Peyer's patch (tissue), 4 donors: ENCODE measurements around the gene NHSL1. TPM values are rescaled to one million over a fixed set of nuclear protein-coding genes. Genes with fewer than 3 reads are reported as not detected.

Source experiments
- DNase-seq, 3 donors: peaks; one replicate each; pipeline ENCODE4 v3.0.0-alpha.2; 2017 to 2019
- H3K27ac ChIP-seq, 4 donors: fragments of 200-600 bp; sonication (generic); one replicate each; pipeline ENCODE4 v1.5.1; 2016 to 2019
- H3K27me3 ChIP-seq, 2 donors: fragments of 200-600 bp; sonication (generic); one replicate each; pipeline ENCODE4 v1.5.1; 2019
- H3K36me3 ChIP-seq, 3 donors: fragments of 200-600 bp; sonication (generic); one replicate each; pipeline ENCODE4 v1.5.1; 2016 to 2019
- H3K4me1 ChIP-seq, 4 donors: fragments of 200-600 bp; sonication (generic); one replicate each; pipeline ENCODE4 v1.5.1; 2016 to 2019
- H3K4me3 ChIP-seq, 4 donors: fragments of 200-600 bp; sonication (generic); 1 replicate in 3 of 4; 2 replicates in 1 of 4; pipeline ENCODE4 v1.5.1; 2016 to 2019; ENCODE audit warnings: mild to moderate bottlenecking in 1 of 4
- H3K9me3 ChIP-seq, 4 donors: fragments of 200-600 bp; sonication (generic); one replicate each; pipeline ENCODE4 v1.5.1; 2016 to 2019; ENCODE audit warnings: mild to moderate bottlenecking in 1 of 4
- CTCF ChIP-seq, 6 experiments: fragments of 450-650 bp in 4 of 6; fragments of 200-600 bp in 2 of 6; sonication (generic) in 1 of 6; IDR thresholded peaks; one replicate each; pipeline ENCODE4 v1.5.1; 2017 to 2019; ENCODE audit warnings: antibody characterized with exemption in 6 of 6, mild to moderate bottlenecking in 3 of 6, moderate library complexity in 1 of 6
- POLR2A ChIP-seq, 2 donors: fragments of 450-650 bp; IDR thresholded peaks; one replicate each; pipeline ENCODE4 v1.5.1; 2017; ENCODE audit warnings: antibody characterized with exemption in 2 of 2, mild to moderate bottlenecking in 2 of 2, moderate library complexity in 2 of 2
- total RNA-seq, 4 donors: library from RNA; depleted of rRNA; stranded (reverse); fragments of >200 nt; gene quantifications; one replicate each; pipeline ENCODE4 v1.1.0, GENCODE V29; 2016

The NHSL1 gene
- total RNA-seq, 4 donors from 2014 or later: 48.7 to 187 (median 160) TPM

- H3K9me3 ChIP-seq: no peaks in the 10 kb centered on the region
- H3K4me3 ChIP-seq: no peak overlapping the region
- TF ChIP-seq CTCF (IDR thresholded peaks at IDR 0.05): no peak
- no peak for TF ChIP-seq POLR2A (IDR thresholded peaks at IDR 0.05)
- no peaks in the 10 kb centered on the region for H3K27me3 ChIP-seq
- no peak overlapping the region for H3K27ac ChIP-seq
- H3K4me1 ChIP-seq: peaks cover 0 to 13% (median 1%) of the 10 kb centered on the region in 4 donors
- H3K36me3 ChIP-seq: peaks cover 0 to 26% (median 0%) of the 10 kb centered on the region in 3 donors
- DNase-seq: no peak
Measured at GRCh38 chr6:138446821-138447220, 52.5 kb downstream of the NHSL1 start.

- no peaks in the 10 kb centered on the region for H3K9me3 ChIP-seq
- H3K27ac ChIP-seq: no peak overlapping the region
Measured at GRCh38 chr6:138443979-138444378, 55.3 kb downstream of the NHSL1 start.

GRCh38 chr6:138442663-138443062, 56.6 kb downstream of the NHSL1 start:
- no peaks in the 10 kb centered on the region for H3K9me3 ChIP-seq
- peak overlapping the region in 2 of 4 donors; percentile 3 to 10 for H3K27ac ChIP-seq
- H3K27me3 ChIP-seq: no peaks in the 10 kb centered on the region
- no peak for TF ChIP-seq CTCF (IDR thresholded peaks at IDR 0.05)
- no peak for TF ChIP-seq POLR2A (IDR thresholded peaks at IDR 0.05)
- DNase-seq: no peak
- H3K4me3 ChIP-seq: no peak overlapping the region
- H3K36me3 ChIP-seq: peaks cover 0 to 35% (median 0%) of the 10 kb centered on the region in 3 donors
- peaks cover 0 to 15% (median 2%) of the 10 kb centered on the region in 4 donors for H3K4me1 ChIP-seq

More at GRCh38 chr6:138443979-138444378, 55.3 kb downstream of the NHSL1 start:
- Histone ChIP-seq H3K27me3 (no peaks in the 10 kb centered on the region), H3K4me1 (peaks cover 0 to 15% (median 2%) of the 10 kb centered on the region in 4 donors), H3K4me3 (no peak overlapping the region), H3K36me3 (peaks cover 0 to 36% (median 0%) of the 10 kb centered on the region in 3 donors)
- TF ChIP-seq CTCF (IDR thresholded peaks at IDR 0.05) (no peak), POLR2A (IDR thresholded peaks at IDR 0.05) (no peak)
- DNase-seq: no peak

GRCh38 chr6:138441965-138442364, 57.3 kb downstream of the NHSL1 start:
- no peak overlapping the region for H3K4me3 ChIP-seq
- H3K27ac ChIP-seq: peak overlapping the region in 2 of 4 donors; percentile 3 to 10
- no peaks in the 10 kb centered on the region for H3K27me3 ChIP-seq
- H3K4me1 ChIP-seq: peaks cover 0 to 15% (median 2%) of the 10 kb centered on the region in 4 donors
- peaks cover 0 to 38% (median 0%) of the 10 kb centered on the region in 3 donors for H3K36me3 ChIP-seq
- no peak for DNase-seq
- no peak for TF ChIP-seq CTCF (IDR thresholded peaks at IDR 0.05)
- H3K9me3 ChIP-seq: no peaks in the 10 kb centered on the region

- Histone ChIP-seq H3K36me3 (peaks cover 0 to 29% (median 0%) of the 10 kb centered on the region in 3 donors), H3K4me3 (no peak overlapping the region), H3K9me3 (no peaks in the 10 kb centered on the region), H3K27ac (no peak overlapping the region), H3K27me3 (no peaks in the 10 kb centered on the region), H3K4me1 (peaks cover 0 to 15% (median 2%) of the 10 kb centered on the region in 4 donors)
- no peak for DNase-seq
- TF ChIP-seq CTCF (IDR thresholded peaks at IDR 0.05): peak in 1 of 6 experiments; percentile 3
- TF ChIP-seq POLR2A (IDR thresholded peaks at IDR 0.05): no peak
Measured at GRCh38 chr6:138440758-138441357, 58.4 kb downstream of the NHSL1 start.
